Neural progenitor cell (in vitro differentiated cells): ENCODE measurements around the gene NADSYN1. TPM values are rescaled to one million over a fixed set of nuclear protein-coding genes. Genes with fewer than 3 reads are reported as not detected.
A peak's percentile ranks its signal among the peaks of the same experiment; 100 is the strongest.

Experiments
- DNase-seq: peaks from one replicate; pipeline ENCODE4 v3.0.0-alpha.2; 2016; ENCODE audit warnings: low spot score
- H2AFZ ChIP-seq: fragments of 200-600 bp; sonication (generic); replicated peaks from 2 replicates; pipeline ENCODE4 v1.6.1; 2016; ENCODE audit warnings: antibody characterized with exemption
- H3F3A ChIP-seq: fragments of 200-600 bp; sonication (generic); 2 replicates; pipeline ENCODE4 v1.6.1; 2016; ENCODE audit warnings: antibody characterized with exemption, low read depth
- H3K27ac ChIP-seq: fragments of 200-600 bp; sonication (generic); 2 replicates; pipeline ENCODE4 v1.5.1; 2016; ENCODE audit warnings: mild to moderate bottlenecking
- H3K27me3 ChIP-seq: fragments of 200-600 bp; sonication (generic); 2 replicates; pipeline ENCODE4 v1.6.1; 2016; ENCODE audit warnings: mild to moderate bottlenecking, moderate library complexity
- H3K36me3 ChIP-seq: fragments of 200-600 bp; sonication (generic); 2 replicates; pipeline ENCODE4 v1.5.1; 2016
- H3K4me1 ChIP-seq: fragments of 200-600 bp; sonication (generic); 2 replicates; pipeline ENCODE4 v1.6.1; 2016; ENCODE audit warnings: mixed run types
- H3K4me2 ChIP-seq: fragments of 200-600 bp; sonication (generic); 2 replicates; pipeline ENCODE4 v1.6.1; 2016
- H3K4me3 ChIP-seq: fragments of 200-600 bp; sonication (generic); 2 replicates; pipeline ENCODE4 v1.5.1; 2016
- H3K79me2 ChIP-seq: fragments of 200-600 bp; sonication (generic); 2 replicates; pipeline ENCODE4 v1.6.1; 2016; ENCODE audit warnings: low read depth
- H3K9ac ChIP-seq: fragments of 200-600 bp; sonication (generic); 2 replicates; pipeline ENCODE4 v1.6.1; 2016
- H3K9me3 ChIP-seq: fragments of 200-600 bp; sonication (generic); 2 replicates; pipeline ENCODE4 v1.5.1; 2016; ENCODE audit warnings: low read depth
- H4K20me1 ChIP-seq: fragments of 200-600 bp; sonication (generic); 2 replicates; pipeline ENCODE4 v1.6.1; 2016; ENCODE audit warnings: low read depth
- H3K27ac Mint-ChIP-seq: 3 replicates; pipeline ENCODE4 v1.8.0; 2021; ENCODE audit warnings: mixed read lengths
- H3K27me3 Mint-ChIP-seq: 2 replicates; pipeline ENCODE4 v1.8.0; 2022; ENCODE audit warnings: low read depth, mild to moderate bottlenecking, inconsistent platforms, moderate library complexity, mixed read lengths; ENCODE audit not compliant: insufficient read depth
- H3K36me3 Mint-ChIP-seq: 3 replicates; pipeline ENCODE4 v1.8.0; 2021; ENCODE audit warnings: mixed read lengths
- H3K4me1 Mint-ChIP-seq: 3 replicates; pipeline ENCODE4 v1.8.0; 2021; ENCODE audit warnings: mixed read lengths
- H3K4me3 Mint-ChIP-seq: 3 replicates; pipeline ENCODE4 v1.8.0; 2021; ENCODE audit warnings: mild to moderate bottlenecking, moderate library complexity, mixed read lengths
- H3K9me3 Mint-ChIP-seq: 3 replicates; pipeline ENCODE4 v1.8.0; 2020; ENCODE audit warnings: mixed read lengths
- CTCF ChIP-seq: fragments of 200-600 bp; sonication (generic); IDR thresholded peaks from 2 replicates; pipeline ENCODE4 v1.5.1; 2017; ENCODE audit warnings: antibody characterized with exemption, mild to moderate bottlenecking
- EZH2 ChIP-seq: fragments of 200-600 bp; sonication (generic); IDR thresholded peaks from 2 replicates; pipeline ENCODE4 v1.6.1; 2017; ENCODE audit warnings: antibody characterized with exemption, mild to moderate bottlenecking, moderate library complexity
- EZH2phosphoT487 ChIP-seq: fragments of 200-600 bp; sonication (generic); IDR thresholded peaks from 2 replicates; pipeline ENCODE4 v1.6.1; 2017; ENCODE audit warnings: antibody characterized with exemption
- total RNA-seq: library from RNA; depleted of rRNA; stranded (reverse); fragments of >200 nt; gene quantifications from 2 replicates; pipeline ENCODE4 v1.2.3, GENCODE V29; 2015; ENCODE audit warnings: low replicate concordance

The NADSYN1 gene
- total RNA-seq, 1 donor from 2014 or later = 25.0 TPM

- peaks cover 19% of the 10 kb centered on the region for H3K4me1 Mint-ChIP-seq
- Histone ChIP-seq H3K36me3 (no peaks in the 10 kb centered on the region), H3K4me2 (no peak overlapping the region), H3K4me1 (no peaks in the 10 kb centered on the region), H3K4me3 (no peak overlapping the region), H3K27me3 (no peaks in the 10 kb centered on the region), H3K79me2 (no peaks in the 10 kb centered on the region), H2AFZ (no peak overlapping the region), H3K9me3 (no peaks in the 10 kb centered on the region), H3K27ac (no peak overlapping the region), H3F3A (no peaks in the 10 kb centered on the region), H4K20me1 (no peaks in the 10 kb centered on the region), H3K9ac (no peak overlapping the region)
- H3K27me3 Mint-ChIP-seq = peaks cover 4% of the 10 kb centered on the region
- H3K9me3 Mint-ChIP-seq = no peaks in the 10 kb centered on the region
- H3K36me3 Mint-ChIP-seq = peaks cover 27% of the 10 kb centered on the region
- no peak for DNase-seq
- no peak overlapping the region for H3K27ac Mint-ChIP-seq
- H3K4me3 Mint-ChIP-seq = no peak overlapping the region
- TF ChIP-seq EZH2 (no peak), EZH2phosphoT487 (no peak), CTCF (no peak)
Observed at GRCh38 chr11:71486320-71486719, 33.3 kb downstream of the NADSYN1 start.

GRCh38 chr11:71488681-71489270, 35.8 kb downstream of the NADSYN1 start:
- Histone ChIP-seq H3K36me3 (no peaks in the 10 kb centered on the region), H3K79me2 (no peaks in the 10 kb centered on the region), H3K27ac (no peak overlapping the region), H3K4me3 (no peak overlapping the region), H3F3A (no peaks in the 10 kb centered on the region), H4K20me1 (no peaks in the 10 kb centered on the region), H3K9ac (no peak overlapping the region), H3K4me1 (no peaks in the 10 kb centered on the region), H3K27me3 (no peaks in the 10 kb centered on the region), H3K9me3 (no peaks in the 10 kb centered on the region), H3K4me2 (no peak overlapping the region), H2AFZ (no peak overlapping the region)
- peaks cover 4% of the 10 kb centered on the region for H3K27me3 Mint-ChIP-seq
- no peak for TF ChIP-seq EZH2phosphoT487
- no peak overlapping the region for H3K27ac Mint-ChIP-seq
- DNase-seq = no peak
- no peaks in the 10 kb centered on the region for H3K9me3 Mint-ChIP-seq
- H3K4me1 Mint-ChIP-seq = peaks cover 19% of the 10 kb centered on the region
- peaks cover 28% of the 10 kb centered on the region for H3K36me3 Mint-ChIP-seq
- no peak overlapping the region for H3K4me3 Mint-ChIP-seq

- no peak overlapping the region for H3K4me3 ChIP-seq
- Mint-ChIP-seq H3K4me1 (peaks cover 19% of the 10 kb centered on the region), H3K27me3 (peaks cover 4% of the 10 kb centered on the region), H3K4me3 (no peak overlapping the region), H3K36me3 (peaks cover 25% of the 10 kb centered on the region), H3K27ac (peak overlapping the region; percentile 85), H3K9me3 (no peaks in the 10 kb centered on the region)
- H2AFZ ChIP-seq = no peak overlapping the region
- H3K27ac ChIP-seq = no peak overlapping the region
- no peaks in the 10 kb centered on the region for H3K4me1 ChIP-seq
- H3K36me3 ChIP-seq = no peaks in the 10 kb centered on the region
- DNase-seq = no peak
- TF ChIP-seq EZH2 (no peak), EZH2phosphoT487 (no peak), CTCF (no peak)
- no peaks in the 10 kb centered on the region for H3K79me2 ChIP-seq
- H4K20me1 ChIP-seq = no peaks in the 10 kb centered on the region
- no peaks in the 10 kb centered on the region for H3K27me3 ChIP-seq
- no peak overlapping the region for H3K9ac ChIP-seq
- H3K9me3 ChIP-seq = no peaks in the 10 kb centered on the region
- no peaks in the 10 kb centered on the region for H3F3A ChIP-seq
- no peak overlapping the region for H3K4me2 ChIP-seq
Observed at GRCh38 chr11:71489311-71490043, 36.5 kb downstream of the NADSYN1 start.
